Measurements from ENCODE around the gene SYNGR3.

Gene SYNGR3

DNA sequence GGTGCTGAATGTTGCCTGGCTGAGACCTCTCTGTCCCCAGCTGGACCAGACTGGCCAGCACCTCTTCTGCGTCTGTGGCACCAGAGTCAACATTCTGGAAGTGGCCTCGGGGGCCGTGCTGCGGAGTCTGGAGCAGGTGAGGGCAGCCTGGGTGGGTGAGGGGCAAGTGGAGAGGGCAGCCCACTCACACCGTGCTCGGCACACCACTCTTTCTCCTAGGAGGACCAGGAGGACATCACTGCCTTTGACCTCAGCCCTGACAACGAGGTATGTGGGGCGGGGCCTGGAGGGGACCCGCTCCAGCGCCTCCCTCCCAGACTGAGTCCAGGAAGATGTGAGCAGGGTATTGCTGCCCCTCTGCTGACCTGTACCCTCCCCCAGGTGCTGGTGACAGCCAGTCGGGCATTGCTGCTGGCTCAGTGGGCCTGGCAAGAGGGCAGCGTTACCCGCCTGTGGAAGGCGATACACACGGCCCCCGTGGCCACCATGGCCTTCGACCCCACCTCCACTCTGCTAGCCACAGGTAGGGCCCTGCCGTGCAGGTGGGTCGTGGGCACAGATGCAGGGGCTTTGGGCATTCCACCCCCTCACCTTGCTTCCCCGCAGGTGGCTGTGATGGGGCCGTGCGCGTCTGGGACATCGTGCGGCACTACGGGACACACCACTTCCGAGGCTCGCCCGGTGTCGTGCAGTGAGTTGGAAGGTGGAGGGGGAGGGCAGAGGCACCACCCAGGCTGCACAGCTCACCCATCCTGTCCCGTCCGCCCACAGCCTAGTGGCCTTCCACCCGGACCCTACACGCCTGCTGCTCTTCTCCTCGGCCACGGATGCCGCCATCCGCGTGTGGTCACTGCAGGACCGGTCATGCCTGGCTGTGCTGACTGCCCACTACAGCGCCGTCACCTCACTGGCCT is 15.4 kb upstream of the SYNGR3 start:
- no peak for TF ChIP-seq FOXA1 (IDR thresholded peaks at IDR 0.05)
- no peak for TF ChIP-seq L3MBTL2 (conservative IDR thresholded peaks at IDR 0.05)
- TF ChIP-seq FOXM1 (IDR thresholded peaks at IDR 0.05; ENCODE audit: borderline replicate concordance), result no peak
- ChIA-PET POLR2A (interaction anchor here (1.8 to 3.3 kb wide), 2 partner anchors 10 to 13 kb away, joined by 7 to 28 read pairs; partner anchors contain the start of gene RPS2), CTCF (no interaction called here)
- DNase-seq (ENCODE audit: extremely low spot score), result no peak

DNA sequence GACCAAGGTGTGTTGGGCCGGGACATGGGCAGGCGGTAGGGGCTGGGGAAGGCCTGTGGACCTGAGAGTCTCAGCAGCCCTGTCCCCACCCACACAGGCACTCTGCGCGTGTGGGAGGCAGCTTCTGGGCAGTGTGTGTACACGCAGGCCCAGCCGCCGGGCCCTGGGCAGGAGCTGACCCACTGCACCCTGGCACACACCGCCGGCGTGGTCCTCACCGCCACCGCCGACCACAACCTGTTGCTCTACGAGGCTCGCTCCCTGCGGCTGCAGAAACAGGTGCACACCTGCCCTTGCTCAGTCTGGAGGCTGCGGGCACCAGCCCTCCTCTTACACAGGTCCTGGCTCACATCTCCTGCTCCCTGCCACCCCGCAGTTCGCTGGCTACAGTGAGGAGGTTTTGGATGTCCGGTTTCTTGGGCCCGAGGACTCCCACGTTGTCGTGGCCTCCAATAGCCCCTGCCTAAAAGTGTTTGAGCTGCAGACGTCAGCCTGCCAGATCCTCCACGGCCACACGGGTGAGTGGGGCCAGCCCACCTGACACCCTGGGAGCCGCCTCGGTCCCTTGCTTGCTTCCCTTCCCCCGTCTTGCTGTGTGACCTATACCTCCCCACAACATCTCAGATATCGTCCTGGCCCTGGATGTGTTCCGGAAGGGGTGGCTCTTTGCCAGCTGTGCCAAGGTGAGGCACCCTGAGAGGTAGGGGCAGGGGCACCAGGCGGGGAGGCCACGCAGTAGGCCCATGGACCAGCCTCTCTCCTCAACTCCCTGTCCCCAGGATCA is 14.1 kb upstream of the SYNGR3 start:
- POLR2A ChIA-PET, result interaction anchor here (0.8 to 3.3 kb wide), 2 partner anchors 9 to 11 kb away, joined by 3 to 28 read pairs; partner anchors contain the start of genes GFER and RPS2
- no peak for TF ChIP-seq FOXA1 (IDR thresholded peaks at IDR 0.05)
- no peak for TF ChIP-seq PKNOX1 (IDR thresholded peaks at IDR 0.05)
- TF ChIP-seq ELF4 (IDR thresholded peaks at IDR 0.05), result no peak
- no peak for TF ChIP-seq L3MBTL2 (conservative IDR thresholded peaks at IDR 0.05)
- TF ChIP-seq ARNT (IDR thresholded peaks at IDR 0.05), result no peak
- CTCF ChIA-PET, result no interaction called here
- DNase-seq (ENCODE audit: extremely low spot score), result no peak

GRCh38 chr16:1976216-1976520 is 13.6 kb upstream of the SYNGR3 start:
- TF ChIP-seq FOXM1 (IDR thresholded peaks at IDR 0.05; ENCODE audit: borderline replicate concordance), result no peak
- no peak for TF ChIP-seq ELF4 (IDR thresholded peaks at IDR 0.05)
- TF ChIP-seq PKNOX1 (IDR thresholded peaks at IDR 0.05), result no peak
- TF ChIP-seq ARNT (IDR thresholded peaks at IDR 0.05), result no peak
- TF ChIP-seq ZNF384 (IDR thresholded peaks at IDR 0.05), result no peak
- no peak for TF ChIP-seq TARDBP (IDR thresholded peaks at IDR 0.05)
- no peak for TF ChIP-seq FOXA1 (IDR thresholded peaks at IDR 0.05)
- no peak for TF ChIP-seq L3MBTL2 (conservative IDR thresholded peaks at IDR 0.05)
- TF ChIP-seq CTBP1 (IDR thresholded peaks at IDR 0.05; ENCODE audit: borderline replicate concordance), result no peak
- no peak for TF ChIP-seq SP1 (IDR thresholded peaks at IDR 0.05)
- TF ChIP-seq NFRKB (IDR thresholded peaks at IDR 0.05), result no peak
- ChIA-PET POLR2A (interaction anchor here (0.6 to 3.1 kb wide), 2 partner anchors 11 to 33 kb away, joined by 3 to 45 read pairs; partner anchors contain the start of genes MSRB1, RNF151 and RPS2), CTCF (no interaction called here)
- no peak for DNase-seq (ENCODE audit: extremely low spot score)

DNA sequence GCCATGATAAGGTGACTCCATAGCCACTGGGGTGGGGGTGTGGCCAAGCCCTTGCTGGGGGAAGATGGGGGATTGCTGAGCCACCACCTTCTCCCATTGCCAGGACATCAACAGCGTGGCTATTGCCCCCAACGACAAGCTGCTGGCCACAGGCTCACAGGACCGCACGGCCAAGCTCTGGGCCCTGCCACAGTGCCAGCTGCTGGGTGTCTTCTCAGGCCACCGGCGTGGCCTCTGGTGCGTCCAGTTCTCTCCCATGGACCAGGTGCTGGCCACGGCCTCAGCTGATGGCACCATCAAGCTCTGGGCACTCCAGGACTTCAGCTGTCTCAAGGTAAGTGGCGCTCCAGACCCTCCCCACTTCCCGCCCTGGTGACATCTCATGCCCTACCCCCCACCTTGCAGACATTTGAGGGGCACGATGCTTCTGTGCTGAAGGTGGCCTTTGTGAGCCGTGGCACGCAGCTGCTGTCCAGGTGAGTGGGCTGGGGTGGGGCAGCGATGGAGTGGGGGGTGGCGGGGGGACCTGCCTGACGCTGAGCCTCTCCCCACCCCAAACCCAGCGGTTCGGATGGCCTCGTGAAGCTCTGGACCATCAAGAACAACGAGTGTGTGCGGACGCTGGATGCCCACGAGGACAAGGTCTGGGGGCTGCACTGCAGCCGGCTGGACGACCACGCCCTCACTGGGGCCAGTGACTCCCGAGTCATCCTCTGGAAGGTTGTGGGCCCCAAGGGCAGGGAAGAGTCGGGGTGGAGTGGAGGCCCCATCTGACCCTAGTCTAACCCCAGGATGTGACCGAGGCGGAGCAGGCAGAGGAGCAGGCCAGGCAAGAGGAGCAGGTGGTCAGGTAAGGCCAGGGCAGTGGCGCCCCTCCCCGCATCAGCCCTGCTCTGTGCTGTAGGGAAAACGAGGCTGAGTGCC is 12.6 kb upstream of the SYNGR3 start:
- ChIA-PET POLR2A (interaction anchor here (0.6 to 3.1 kb wide), 2 partner anchors 12 to 18 kb away, joined by 4 to 45 read pairs; partner anchors contain the start of genes NDUFB10, RNF151 and RPS2), CTCF (no interaction called here)
- TF ChIP-seq FOXA1 (IDR thresholded peaks at IDR 0.05) (no peak), ARNT (IDR thresholded peaks at IDR 0.05) (no peak), LEF1 (IDR thresholded peaks at IDR 0.05; ENCODE audit: borderline replicate concordance) (no peak), ELF4 (IDR thresholded peaks at IDR 0.05) (no peak), NFRKB (IDR thresholded peaks at IDR 0.05) (no peak), FOXM1 (IDR thresholded peaks at IDR 0.05; ENCODE audit: borderline replicate concordance) (no peak), TARDBP (IDR thresholded peaks at IDR 0.05) (no peak), PKNOX1 (IDR thresholded peaks at IDR 0.05) (no peak), L3MBTL2 (conservative IDR thresholded peaks at IDR 0.05) (no peak), SP1 (IDR thresholded peaks at IDR 0.05) (no peak)
- no peak for DNase-seq (ENCODE audit: extremely low spot score)

DNA sequence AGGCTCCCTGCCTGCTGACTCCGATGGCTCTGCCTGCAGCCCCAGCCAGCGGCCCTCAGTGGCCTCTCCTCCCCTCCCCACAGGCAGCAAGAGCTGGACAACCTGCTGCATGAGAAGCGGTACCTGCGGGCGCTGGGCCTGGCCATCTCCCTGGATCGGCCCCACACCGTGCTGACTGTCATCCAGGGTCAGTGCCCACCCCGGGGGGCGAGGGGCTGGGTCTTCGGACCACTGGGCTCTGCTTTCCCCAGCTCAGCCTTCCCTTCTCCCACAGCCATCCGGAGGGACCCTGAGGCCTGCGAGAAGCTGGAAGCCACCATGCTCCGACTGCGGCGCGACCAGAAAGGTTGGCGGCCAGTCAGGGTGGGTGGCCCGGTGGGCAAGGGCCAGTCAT is 11.9 kb upstream of the SYNGR3 start:
- no peak for TF ChIP-seq NFRKB (IDR thresholded peaks at IDR 0.05)
- TF ChIP-seq FOXM1 (IDR thresholded peaks at IDR 0.05; ENCODE audit: borderline replicate concordance), result no peak
- no peak for TF ChIP-seq ARNT (IDR thresholded peaks at IDR 0.05)
- no peak for TF ChIP-seq SP1 (IDR thresholded peaks at IDR 0.05)
- no peak for TF ChIP-seq TARDBP (IDR thresholded peaks at IDR 0.05)
- no peak for TF ChIP-seq ZNF384 (IDR thresholded peaks at IDR 0.05)
- no peak for TF ChIP-seq LEF1 (IDR thresholded peaks at IDR 0.05; ENCODE audit: borderline replicate concordance)
- TF ChIP-seq FOXA1 (IDR thresholded peaks at IDR 0.05), result no peak
- no peak for TF ChIP-seq BHLHE40 (IDR thresholded peaks at IDR 0.05; ENCODE audit: borderline replicate concordance)
- no peak for TF ChIP-seq FOXK2 (IDR thresholded peaks at IDR 0.05)
- no peak for TF ChIP-seq ELF4 (IDR thresholded peaks at IDR 0.05)
- ChIA-PET POLR2A (interaction anchor here (3.1 kb wide), 1 partner anchor 13 kb away, joined by 45 read pairs; the partner anchor contains the start of genes RNF151 and RPS2), CTCF (no interaction called here)
- DNase-seq (ENCODE audit: extremely low spot score), result no peak

All from HEK293T (cell line).